Measurements from ENCODE around the gene WDR27. TPM values are rescaled to one million over a fixed set of nuclear protein-coding genes. Genes with fewer than 3 reads are reported as not detected.

The WDR27 gene
- total and polyA plus RNA-seq, 4 donors, result 6.9 to 68.1 (median 31.4) TPM

GRCh38 chr6:169625376-169625775 lies 76.5 kb downstream of the WDR27 start:
- Histone ChIP-seq H3K36me3 (ENCODE audit: control insufficient read depth in 4 of 4, insufficient read depth in 4 of 4, low read length in 4 of 4) (peaks cover 0 to 16% (median 1%) of the 10 kb centered on the region in 4 donors), H3K4me1 (ENCODE audit: control insufficient read depth in 5 of 5, insufficient read depth in 5 of 5, low read length in 5 of 5) (no peaks in the 10 kb centered on the region), H3K4me3 (no peak overlapping the region), H3K27ac (ENCODE audit: low read depth in 1 of 2, low read length in 1 of 2) (no peak overlapping the region), H3K9me3 (ENCODE audit: control insufficient read depth in 4 of 4, insufficient read depth in 3 of 4, low read length in 3 of 4) (peaks cover 0 to 3% (median 0%) of the 10 kb centered on the region in 4 donors), H3K27me3 (ENCODE audit: control insufficient read depth in 3 of 3, insufficient read depth in 3 of 3, low read length in 2 of 3) (no peaks in the 10 kb centered on the region), H3K9ac (ENCODE audit: insufficient read depth in 1 of 2, low read length in 2 of 2) (no peak overlapping the region)
- no peak for TF ChIP-seq CTCF (IDR thresholded peaks at IDR 0.05; ENCODE audit: control extremely low read depth, extremely low read depth)
- 96 to 98% methylated on average over 15 of the region's 15 CpGs for WGBS, 2 donors
- DNase-seq (no peak), ATAC-seq (ENCODE audit: insufficient read depth, low FRiP score) (no peak)

GRCh38 chr6:169624785-169625184 lies 77.0 kb downstream of the WDR27 start:
- DNase-seq, result no peak
- no peak for ATAC-seq (ENCODE audit: insufficient read depth, low FRiP score)
- no peak overlapping the region for H3K9ac ChIP-seq (ENCODE audit: insufficient read depth in 1 of 2, low read length in 2 of 2)
- H3K4me3 ChIP-seq, result no peak overlapping the region
- H3K4me1 ChIP-seq (ENCODE audit: control insufficient read depth in 5 of 5, insufficient read depth in 5 of 5, low read length in 5 of 5), result no peaks in the 10 kb centered on the region
- no peak overlapping the region for H3K27ac ChIP-seq (ENCODE audit: low read depth in 1 of 2, low read length in 1 of 2)
- WGBS, 2 donors, result 94 to 97% methylated on average over 11 of the region's 11 CpGs
- H3K36me3 ChIP-seq (ENCODE audit: control insufficient read depth in 4 of 4, insufficient read depth in 4 of 4, low read length in 4 of 4), result peaks cover 0 to 16% (median 1%) of the 10 kb centered on the region in 4 donors
- no peak for TF ChIP-seq CTCF (IDR thresholded peaks at IDR 0.05; ENCODE audit: control extremely low read depth, extremely low read depth)
- H3K9me3 ChIP-seq (ENCODE audit: control insufficient read depth in 4 of 4, insufficient read depth in 3 of 4, low read length in 3 of 4), result peaks cover 0 to 3% (median 0%) of the 10 kb centered on the region in 4 donors
- H3K27me3 ChIP-seq (ENCODE audit: control insufficient read depth in 3 of 3, insufficient read depth in 3 of 3, low read length in 2 of 3), result no peaks in the 10 kb centered on the region

GRCh38 chr6:169623975-169624374 lies 77.9 kb downstream of the WDR27 start:
- Histone ChIP-seq H3K4me3 (no peak overlapping the region), H3K27ac (ENCODE audit: low read depth in 1 of 2, low read length in 1 of 2) (no peak overlapping the region), H3K36me3 (ENCODE audit: control insufficient read depth in 4 of 4, insufficient read depth in 4 of 4, low read length in 4 of 4) (peaks cover 0 to 16% (median 1%) of the 10 kb centered on the region in 4 donors), H3K9ac (ENCODE audit: insufficient read depth in 1 of 2, low read length in 2 of 2) (no peak overlapping the region), H3K4me1 (ENCODE audit: control insufficient read depth in 5 of 5, insufficient read depth in 5 of 5, low read length in 5 of 5) (no peaks in the 10 kb centered on the region), H3K27me3 (ENCODE audit: control insufficient read depth in 3 of 3, insufficient read depth in 3 of 3, low read length in 2 of 3) (no peaks in the 10 kb centered on the region), H3K9me3 (ENCODE audit: control insufficient read depth in 4 of 4, insufficient read depth in 3 of 4, low read length in 3 of 4) (peaks cover 0 to 3% (median 0%) of the 10 kb centered on the region in 4 donors)
- 98% methylated on average over 22 of the region's 22 CpGs for WGBS, 2 donors
- no peak for DNase-seq
- no peak for ATAC-seq (ENCODE audit: insufficient read depth, low FRiP score)
- no peak for TF ChIP-seq CTCF (IDR thresholded peaks at IDR 0.05; ENCODE audit: control extremely low read depth, extremely low read depth)

- H3K9ac ChIP-seq (ENCODE audit: insufficient read depth in 1 of 2, low read length in 2 of 2), result no peak overlapping the region
- H3K4me1 ChIP-seq (ENCODE audit: control insufficient read depth in 5 of 5, insufficient read depth in 5 of 5, low read length in 5 of 5), result no peaks in the 10 kb centered on the region
- H3K36me3 ChIP-seq (ENCODE audit: control insufficient read depth in 4 of 4, insufficient read depth in 4 of 4, low read length in 4 of 4), result peaks cover 0 to 16% (median 1%) of the 10 kb centered on the region in 4 donors
- no peak for DNase-seq
- peaks cover 0 to 3% (median 0%) of the 10 kb centered on the region in 4 donors for H3K9me3 ChIP-seq (ENCODE audit: control insufficient read depth in 4 of 4, insufficient read depth in 3 of 4, low read length in 3 of 4)
- no peak for TF ChIP-seq CTCF (IDR thresholded peaks at IDR 0.05; ENCODE audit: control extremely low read depth, extremely low read depth)
- no peak overlapping the region for H3K27ac ChIP-seq (ENCODE audit: low read depth in 1 of 2, low read length in 1 of 2)
- WGBS, 2 donors, result 91 to 95% methylated on average over 7 of the region's 7 CpGs
- H3K27me3 ChIP-seq (ENCODE audit: control insufficient read depth in 3 of 3, insufficient read depth in 3 of 3, low read length in 2 of 3), result no peaks in the 10 kb centered on the region
- no peak overlapping the region for H3K4me3 ChIP-seq
- no peak for ATAC-seq (ENCODE audit: insufficient read depth, low FRiP score)
Measured at GRCh38 chr6:169623343-169623742, 78.5 kb downstream of the WDR27 start.
